Sigmoid colon (tissue), 7 donors: Measurements from ENCODE around the gene ITPR2. TPM values are rescaled to one million over a fixed set of nuclear protein-coding genes. Genes with fewer than 3 reads are reported as not detected.

Experiments used
- DNase-seq: peaks from one replicate; pipeline ENCODE4 v3.0.0-alpha.2; 2019
- H3K27ac ChIP-seq, 4 donors: fragments of 200-600 bp; sonication (generic); one replicate each; pipeline ENCODE4 v1.5.1; 2016 to 2019; ENCODE audit warnings: mild to moderate bottlenecking in 1 of 4
- H3K27me3 ChIP-seq, 3 donors: fragments of 200-600 bp; sonication (generic); one replicate each; pipeline ENCODE4 v1.5.1; 2019; ENCODE audit warnings: mild to moderate bottlenecking in 1 of 3
- H3K36me3 ChIP-seq, 4 donors: fragments of 200-600 bp; sonication (generic); one replicate each; pipeline ENCODE4 v1.5.1; 2016 to 2019
- H3K4me1 ChIP-seq, 4 donors: fragments of 200-600 bp; sonication (generic); one replicate each; pipeline ENCODE4 v1.5.1; 2017 to 2019
- H3K4me3 ChIP-seq, 4 donors: fragments of 200-600 bp; sonication (generic); one replicate each; pipeline ENCODE4 v1.5.1; 2017 to 2019; ENCODE audit warnings: mild to moderate bottlenecking in 2 of 4, moderate library complexity in 1 of 4
- H3K9me3 ChIP-seq, 4 donors: fragments of 200-600 bp in 3 of 4; sonication (generic) in 3 of 4; one replicate each; pipeline versions ENCODE4 v1.5.1 to v1.6.1; 2013 to 2019
- CTCF ChIP-seq, 4 experiments: fragments of 450-650 bp in 3 of 4; fragments of 200-600 bp in 1 of 4; IDR thresholded peaks; one replicate each; pipeline ENCODE4 v1.5.1; 2016 to 2019; ENCODE audit warnings: antibody characterized with exemption in 4 of 4, mild to moderate bottlenecking in 3 of 4, moderate library complexity in 2 of 4
- EP300 ChIP-seq, 4 donors: sonication (generic); formaldehyde crosslinking; IDR thresholded peaks; one replicate each; pipeline ENCODE4 v1.6.1; 2017; ENCODE audit warnings: antibody characterized with exemption in 4 of 4
- POLR2A ChIP-seq, 2 donors: fragments of 450-650 bp; IDR thresholded peaks; one replicate each; pipeline ENCODE4 v1.6.1; 2016; ENCODE audit warnings: antibody characterized with exemption in 2 of 2, mild to moderate bottlenecking in 2 of 2, moderate library complexity in 2 of 2
- POLR2AphosphoS5 ChIP-seq, 4 donors: sonication (generic); formaldehyde crosslinking; IDR thresholded peaks; one replicate each; pipeline ENCODE4 v1.6.1; 2017; ENCODE audit warnings: antibody characterized with exemption in 4 of 4
- WGBS, 2 donors: extraction: QIAGEN DNeasy Blood & Tissue Kit; methylation state at CpG; one replicate each; pipeline ENCODE4 v1.1.7; 2013; 5-methylcytosine and 5-hydroxymethylcytosine counted together
- intact Hi-C: fragments of 100-400 bp; cut with DNase I; formaldehyde crosslinking; loops from one replicate; pipeline ENCODE4 v1.15.1; 2023
- polyA plus RNA-seq, 3 donors: library from polyadenylated mRNA; stranded (reverse); fragments of 200-250 nt; gene quantifications; one replicate each; pipeline ENCODE4 v1.2.3, GENCODE V29; 2013
- total RNA-seq, 4 donors: library from RNA; depleted of rRNA; stranded (reverse); fragments of >200 nt; gene quantifications; one replicate each; pipeline ENCODE4 v1.1.0, GENCODE V29; 2016
- donor health status: healthy with polysubstance abuse.
- donor health status: Bipolar disorder and iron deficiency.
- donor health status: healthy.

ITPR2 gene
- total and polyA plus RNA-seq, 7 donors: 1.4 to 78.1 (median 58.9) TPM

DNA sequence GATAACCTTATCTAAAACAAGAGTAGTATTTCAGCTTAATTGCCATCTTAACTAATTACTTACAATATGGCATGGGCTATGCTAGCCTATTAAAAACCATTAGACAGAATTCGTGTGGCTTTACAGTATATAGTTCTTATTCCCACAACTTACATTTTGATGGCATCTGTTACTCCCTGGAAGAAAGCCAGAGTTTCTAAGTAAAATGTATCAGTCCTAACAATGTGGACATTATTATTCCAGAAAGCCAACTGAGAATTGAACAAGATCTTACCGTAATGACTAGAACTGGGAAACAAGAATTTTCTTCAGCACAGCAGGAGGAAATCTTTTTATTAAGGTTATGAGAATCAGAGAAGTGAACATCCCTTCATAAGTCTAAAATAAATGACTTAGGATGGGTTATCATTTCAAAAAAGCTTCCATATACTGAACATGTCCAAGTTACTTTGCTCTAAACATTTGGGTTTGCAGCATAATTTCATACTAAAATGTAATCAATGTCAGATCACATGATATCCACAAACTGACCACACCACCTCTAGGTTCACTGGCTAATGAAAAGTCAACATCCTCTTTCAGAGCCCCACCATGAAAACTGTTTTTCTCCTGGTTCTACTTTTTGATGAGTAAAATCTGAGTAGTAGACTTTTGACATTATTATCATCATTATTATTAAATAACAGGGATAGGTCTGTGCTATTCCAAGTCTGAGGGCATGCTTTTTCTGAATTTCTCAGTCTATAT lies 457.9 kb downstream of the ITPR2 start:
- intact Hi-C loops: no loop called here
- Histone ChIP-seq H3K4me1 (no peaks in the 10 kb centered on the region), H3K9me3 (no peaks in the 10 kb centered on the region), H3K4me3 (no peak overlapping the region), H3K27me3 (no peaks in the 10 kb centered on the region), H3K36me3 (peaks cover 0 to 7% (median 0%) of the 10 kb centered on the region in 4 donors), H3K27ac (no peak overlapping the region)
- DNase-seq: no peak
- WGBS, 2 donors: 85 to 86% methylated on average over 2 of the region's 2 CpGs
- TF ChIP-seq EP300 (IDR thresholded peaks at IDR 0.05): no peak
- no peak for TF ChIP-seq CTCF (IDR thresholded peaks at IDR 0.05)
- TF ChIP-seq POLR2A (IDR thresholded peaks at IDR 0.05): no peak
- no peak for TF ChIP-seq POLR2AphosphoS5 (IDR thresholded peaks at IDR 0.05)

GRCh38 chr12:26373606-26374495 lies 459.1 kb downstream of the ITPR2 start:
- intact Hi-C loops: no loop called here
- no peak overlapping the region for H3K4me3 ChIP-seq
- no peaks in the 10 kb centered on the region for H3K27me3 ChIP-seq
- WGBS, 2 donors: 94% methylated on average over 7 of the region's 7 CpGs
- TF ChIP-seq POLR2A (IDR thresholded peaks at IDR 0.05): no peak
- no peak for TF ChIP-seq EP300 (IDR thresholded peaks at IDR 0.05)
- no peak for TF ChIP-seq CTCF (IDR thresholded peaks at IDR 0.05)
- no peak for TF ChIP-seq POLR2AphosphoS5 (IDR thresholded peaks at IDR 0.05)
- H3K36me3 ChIP-seq: peaks cover 0 to under 1% (median 0%) of the 10 kb centered on the region in 4 donors
- no peaks in the 10 kb centered on the region for H3K4me1 ChIP-seq
- H3K9me3 ChIP-seq: no peaks in the 10 kb centered on the region
- DNase-seq: no peak
- no peak overlapping the region for H3K27ac ChIP-seq

GRCh38 chr12:26372866-26373265 lies 460.1 kb downstream of the ITPR2 start:
- H3K4me1 ChIP-seq: no peaks in the 10 kb centered on the region
- TF ChIP-seq CTCF (IDR thresholded peaks at IDR 0.05) (no peak), POLR2A (IDR thresholded peaks at IDR 0.05) (no peak), EP300 (IDR thresholded peaks at IDR 0.05) (no peak), POLR2AphosphoS5 (IDR thresholded peaks at IDR 0.05) (no peak)
- intact Hi-C loops: no loop called here
- WGBS, 2 donors: 88 to 97% methylated on average over 6 of the region's 6 CpGs
- DNase-seq: no peak
- H3K36me3 ChIP-seq: no peaks in the 10 kb centered on the region
- H3K4me3 ChIP-seq: no peak overlapping the region
- no peaks in the 10 kb centered on the region for H3K27me3 ChIP-seq
- H3K9me3 ChIP-seq: no peaks in the 10 kb centered on the region
- no peak overlapping the region for H3K27ac ChIP-seq

DNA sequence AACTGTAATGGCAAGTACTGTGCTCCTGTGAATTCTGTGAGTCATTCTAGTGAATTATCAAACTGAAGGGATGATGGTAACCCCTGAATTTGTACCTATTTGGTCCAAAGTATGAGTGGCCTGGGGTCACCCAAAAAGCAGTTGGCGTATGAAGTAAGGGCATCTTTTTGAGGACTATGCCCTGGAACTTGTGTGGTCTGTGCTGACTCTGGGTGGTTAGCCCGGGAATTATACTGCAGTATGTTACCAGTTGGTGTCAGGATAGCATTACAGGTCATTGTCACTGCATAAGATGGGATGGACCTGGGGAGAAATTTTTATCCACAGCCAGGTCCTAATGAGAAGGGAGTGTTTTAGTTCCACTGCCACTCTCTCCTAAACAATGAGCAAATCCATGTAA lies 462.9 kb downstream of the ITPR2 start:
- Histone ChIP-seq H3K9me3 (no peaks in the 10 kb centered on the region), H3K27me3 (no peaks in the 10 kb centered on the region), H3K4me3 (no peak overlapping the region), H3K36me3 (no peaks in the 10 kb centered on the region), H3K27ac (no peak overlapping the region), H3K4me1 (no peaks in the 10 kb centered on the region)
- intact Hi-C loops: no loop called here
- no peak for DNase-seq
- no peak for TF ChIP-seq POLR2AphosphoS5 (IDR thresholded peaks at IDR 0.05)
- TF ChIP-seq CTCF (IDR thresholded peaks at IDR 0.05): no peak
- TF ChIP-seq POLR2A (IDR thresholded peaks at IDR 0.05): no peak
- TF ChIP-seq EP300 (IDR thresholded peaks at IDR 0.05): no peak
- 97 to 99% methylated on average over 2 of the region's 2 CpGs for WGBS, 2 donors
